K562 (cell line): Measurements from ENCODE around the gene HOXB4. TPM values are rescaled to one million over a fixed set of nuclear protein-coding genes. Genes with fewer than 3 reads are reported as not detected.

Experiments used
- ARID2 ChIP-seq: fragments of 450-650 bp; IDR thresholded peaks from 2 replicates; pipeline ENCODE4 v1.6.1; 2017; ENCODE audit warnings: antibody characterized with exemption, mild to moderate bottlenecking
- BACH1 ChIP-seq: fragments of 200-800 bp; sonication (Bioruptor generic); IDR thresholded peaks from 2 replicates; pipeline ENCODE4 v1.6.1; 2016; ENCODE audit warnings: missing genetic modification characterization, missing compliant biosample characterization
- CHD2 ChIP-seq: IDR thresholded peaks from 2 replicates; pipeline ENCODE4 v1.6.1; 2011; ENCODE audit warnings: low read depth, low read length
- DMBX1 ChIP-seq: fragments of 250-450 bp; sonication (Bioruptor Pico); IDR thresholded peaks from 2 replicates; pipeline ENCODE4 v1.8.0; 2022; ENCODE audit warnings: inconsistent platforms, mild to moderate bottlenecking, moderate library complexity, borderline replicate concordance
- E2F3 ChIP-seq: fragments of 250-450 bp; sonication (Bioruptor Pico); IDR thresholded peaks from 2 replicates; pipeline ENCODE4 v1.4.0; 2020; ENCODE audit warnings: mild to moderate bottlenecking
- FOXA1 ChIP-seq: fragments of 450-650 bp; IDR thresholded peaks from 2 replicates; pipeline ENCODE4 v1.6.1; 2016; ENCODE audit warnings: mild to moderate bottlenecking, borderline replicate concordance
- FUS ChIP-seq: fragments of 200-400 bp; formaldehyde crosslinking; optimal IDR thresholded peaks from 2 replicates; pipeline ENCODE3; 2017; ENCODE audit warnings: low read depth, low read length
- HDGF ChIP-seq: fragments of 450-650 bp; IDR thresholded peaks from 2 replicates; pipeline ENCODE4 v1.6.1; 2016
- HMG20B ChIP-seq: fragments of 250-450 bp; sonication (Bioruptor Pico); IDR thresholded peaks from 2 replicates; pipeline ENCODE4 v1.5.0; 2021; ENCODE audit warnings: mild to moderate bottlenecking
- MTF1 ChIP-seq: fragments of 250-450 bp; sonication (Bioruptor Pico); IDR thresholded peaks from 2 replicates; pipeline ENCODE4 v1.9.0; 2021; ENCODE audit warnings: moderate library complexity, mild to moderate bottlenecking, inconsistent platforms, borderline replicate concordance
- NCOA1 ChIP-seq: fragments of 450-650 bp; IDR thresholded peaks from 2 replicates; pipeline ENCODE4 v1.6.1; 2016; ENCODE audit warnings: low read depth
- NFE2 ChIP-seq: IDR thresholded peaks from 2 replicates; pipeline ENCODE4 v1.6.1; 2014; ENCODE audit warnings: antibody characterized with exemption, low read depth
- PTBP1 ChIP-seq: fragments of 200-400 bp; formaldehyde crosslinking; IDR thresholded peaks from 2 replicates; pipeline ENCODE4 v1.6.1; 2017; ENCODE audit warnings: low read depth, low read length
- SMAD4 ChIP-seq: fragments of 250-450 bp; sonication (Bioruptor Pico); conservative IDR thresholded peaks from 2 replicates; pipeline ENCODE4 v1.8.0; 2021; ENCODE audit warnings: inconsistent platforms, mild to moderate bottlenecking, moderate library complexity
- ZNF197 ChIP-seq: fragments of 200-800 bp; sonication (Bioruptor generic); IDR thresholded peaks from 2 replicates; pipeline ENCODE4 v1.6.1; 2016; ENCODE audit warnings: low read depth, missing genetic modification characterization, missing compliant biosample characterization
- ZNF311 ChIP-seq: fragments of 250-450 bp; sonication (Bioruptor Pico); IDR thresholded peaks from 2 replicates; pipeline ENCODE4 v1.4.0; 2020; ENCODE audit warnings: mild to moderate bottlenecking, moderate library complexity
- ZNF431 ChIP-seq: sonication (generic); formaldehyde crosslinking; IDR thresholded peaks from 2 replicates; pipeline ENCODE4 v1.8.0; 2022; ENCODE audit warnings: mild to moderate bottlenecking, missing genetic modification reagents
- polyA plus RNA-seq, 8 experiments: library from polyadenylated mRNA; depleted of rRNA in 4 of 8; stranded (reverse) in 5 of 8; unstranded in 3 of 8; fragments of >200 nt; fragmentation: Nextera tagmentation in 2 of 8; fragmentation: Illumina TruSeq in 1 of 8; extraction: Ambion mirVana in 2 of 8; extraction: Trizol in 1 of 8; gene quantifications; 2 replicates each; pipeline versions ENCODE4 v1.2.1 to v1.2.3, GENCODE V29; 2011 to 2014; ENCODE audit warnings: inconsistent platforms in 1 of 8, missing spikeins in 1 of 8
- total RNA-seq, 7 experiments: library from RNA; depleted of rRNA in 6 of 7; stranded (reverse); fragments of >200 nt in 6 of 7; fragmentation: Illumina TruSeq in 2 of 7; extraction: Trizol in 2 of 7; gene quantifications; 2 replicates each; pipeline versions ENCODE4 v1.2.1 to v1.2.3, GENCODE V29; 2011 to 2021; ENCODE audit warnings: low replicate concordance in 1 of 7
- TF ChIP-seq, protein P1 (sequence below): fragments of 450-650 bp; IDR thresholded peaks from 2 replicates; pipeline ENCODE4 v1.6.1; 2016
- TF ChIP-seq, protein P2 (sequence below): fragments of 250-450 bp; sonication (Bioruptor Pico); IDR thresholded peaks from 2 replicates; pipeline ENCODE4 v1.8.0; 2021; ENCODE audit warnings: borderline replicate concordance, mild to moderate bottlenecking, moderate library complexity; ENCODE audit not compliant: poor library complexity, severe bottlenecking
- TF ChIP-seq, protein P3 (sequence below): fragments of 450-650 bp; IDR thresholded peaks from 2 replicates; pipeline ENCODE4 v1.6.1; 2016; ENCODE audit warnings: low read depth

The HOXB4 gene
- total and polyA plus RNA-seq, 9 of the 15 experiments (the other 6 are each of a cell fraction or from before 2014, with no cell fraction given) = 1.6 to 34.9 (median 14.9) TPM

DNA sequence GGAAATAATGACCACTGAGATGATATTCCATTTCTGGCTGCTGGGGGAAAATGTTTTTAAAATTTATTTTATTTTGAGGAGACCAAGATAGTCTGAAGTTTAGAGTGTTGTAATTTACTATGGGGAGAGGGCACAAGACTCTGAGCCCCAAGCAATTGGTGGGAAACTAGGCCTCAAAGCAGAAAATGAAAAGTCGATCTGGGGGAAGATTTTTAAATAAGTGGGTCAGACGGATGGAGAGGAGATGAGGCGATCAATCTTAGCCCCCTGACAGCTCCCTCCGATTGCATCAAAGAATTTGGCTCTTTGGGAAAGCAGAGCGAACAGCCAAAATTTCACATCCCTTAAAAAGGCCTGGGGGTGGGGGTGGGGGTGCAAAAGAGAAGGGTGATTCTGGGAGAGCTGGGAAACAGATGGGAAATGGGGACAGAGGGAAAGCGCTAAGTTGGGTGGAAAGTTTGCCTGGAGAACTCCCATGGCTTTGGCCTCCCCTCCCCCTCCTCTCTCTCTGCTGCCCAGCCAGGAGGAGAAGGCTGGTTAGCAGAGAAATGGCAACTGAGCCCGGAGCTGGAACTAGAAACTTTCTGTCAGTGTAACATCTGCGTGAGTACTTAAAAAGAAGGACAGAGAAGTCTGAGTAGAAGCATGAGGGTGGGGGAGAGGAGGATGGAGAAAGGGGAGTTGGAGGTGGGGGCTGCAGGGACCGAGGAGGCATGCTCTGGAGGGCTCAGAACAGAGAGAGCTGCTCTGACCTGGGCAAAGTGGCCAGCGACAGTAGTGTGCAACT is 31.8 kb downstream of the HOXB4 start (continued):
- TF ChIP-seq NFE2 = no peak
- TF ChIP-seq FOXA1 = no peak
- no peak for TF ChIP-seq E2F3 (CRISPR knock-in tag)
- TF ChIP-seq, protein P1, sequence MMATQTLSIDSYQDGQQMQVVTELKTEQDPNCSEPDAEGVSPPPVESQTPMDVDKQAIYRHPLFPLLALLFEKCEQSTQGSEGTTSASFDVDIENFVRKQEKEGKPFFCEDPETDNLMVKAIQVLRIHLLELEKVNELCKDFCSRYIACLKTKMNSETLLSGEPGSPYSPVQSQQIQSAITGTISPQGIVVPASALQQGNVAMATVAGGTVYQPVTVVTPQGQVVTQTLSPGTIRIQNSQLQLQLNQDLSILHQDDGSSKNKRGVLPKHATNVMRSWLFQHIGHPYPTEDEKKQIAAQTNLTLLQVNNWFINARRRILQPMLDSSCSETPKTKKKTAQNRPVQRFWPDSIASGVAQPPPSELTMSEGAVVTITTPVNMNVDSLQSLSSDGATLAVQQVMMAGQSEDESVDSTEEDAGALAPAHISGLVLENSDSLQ = peak; percentile 97
- TF ChIP-seq, protein P2, sequence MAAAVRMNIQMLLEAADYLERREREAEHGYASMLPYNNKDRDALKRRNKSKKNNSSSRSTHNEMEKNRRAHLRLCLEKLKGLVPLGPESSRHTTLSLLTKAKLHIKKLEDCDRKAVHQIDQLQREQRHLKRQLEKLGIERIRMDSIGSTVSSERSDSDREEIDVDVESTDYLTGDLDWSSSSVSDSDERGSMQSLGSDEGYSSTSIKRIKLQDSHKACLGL = no peak
- peak; percentile 10; the same call in 1 of the 2 replicates for TF ChIP-seq SMAD4 (CRISPR knock-in tag)
- TF ChIP-seq MTF1 (CRISPR knock-in tag) = no peak
- TF ChIP-seq FUS = no peak
- no peak for TF ChIP-seq ZNF197 (CRISPR knock-in tag)
- no peak for TF ChIP-seq PTBP1
- peak; percentile 80 for TF ChIP-seq HDGF
- TF ChIP-seq ZNF431 = no peak
- peak; percentile 56; the same call in 1 of the 2 replicates for TF ChIP-seq HMG20B (CRISPR knock-in tag)
- TF ChIP-seq CHD2 = no peak
- TF ChIP-seq NCOA1 = 0 out of 2 replicates have a peak, but pooled peaks have one; percentile 45
- TF ChIP-seq DMBX1 (CRISPR knock-in tag) = no peak; the same call in 1 of the 2 replicates
- TF ChIP-seq, protein P3, sequence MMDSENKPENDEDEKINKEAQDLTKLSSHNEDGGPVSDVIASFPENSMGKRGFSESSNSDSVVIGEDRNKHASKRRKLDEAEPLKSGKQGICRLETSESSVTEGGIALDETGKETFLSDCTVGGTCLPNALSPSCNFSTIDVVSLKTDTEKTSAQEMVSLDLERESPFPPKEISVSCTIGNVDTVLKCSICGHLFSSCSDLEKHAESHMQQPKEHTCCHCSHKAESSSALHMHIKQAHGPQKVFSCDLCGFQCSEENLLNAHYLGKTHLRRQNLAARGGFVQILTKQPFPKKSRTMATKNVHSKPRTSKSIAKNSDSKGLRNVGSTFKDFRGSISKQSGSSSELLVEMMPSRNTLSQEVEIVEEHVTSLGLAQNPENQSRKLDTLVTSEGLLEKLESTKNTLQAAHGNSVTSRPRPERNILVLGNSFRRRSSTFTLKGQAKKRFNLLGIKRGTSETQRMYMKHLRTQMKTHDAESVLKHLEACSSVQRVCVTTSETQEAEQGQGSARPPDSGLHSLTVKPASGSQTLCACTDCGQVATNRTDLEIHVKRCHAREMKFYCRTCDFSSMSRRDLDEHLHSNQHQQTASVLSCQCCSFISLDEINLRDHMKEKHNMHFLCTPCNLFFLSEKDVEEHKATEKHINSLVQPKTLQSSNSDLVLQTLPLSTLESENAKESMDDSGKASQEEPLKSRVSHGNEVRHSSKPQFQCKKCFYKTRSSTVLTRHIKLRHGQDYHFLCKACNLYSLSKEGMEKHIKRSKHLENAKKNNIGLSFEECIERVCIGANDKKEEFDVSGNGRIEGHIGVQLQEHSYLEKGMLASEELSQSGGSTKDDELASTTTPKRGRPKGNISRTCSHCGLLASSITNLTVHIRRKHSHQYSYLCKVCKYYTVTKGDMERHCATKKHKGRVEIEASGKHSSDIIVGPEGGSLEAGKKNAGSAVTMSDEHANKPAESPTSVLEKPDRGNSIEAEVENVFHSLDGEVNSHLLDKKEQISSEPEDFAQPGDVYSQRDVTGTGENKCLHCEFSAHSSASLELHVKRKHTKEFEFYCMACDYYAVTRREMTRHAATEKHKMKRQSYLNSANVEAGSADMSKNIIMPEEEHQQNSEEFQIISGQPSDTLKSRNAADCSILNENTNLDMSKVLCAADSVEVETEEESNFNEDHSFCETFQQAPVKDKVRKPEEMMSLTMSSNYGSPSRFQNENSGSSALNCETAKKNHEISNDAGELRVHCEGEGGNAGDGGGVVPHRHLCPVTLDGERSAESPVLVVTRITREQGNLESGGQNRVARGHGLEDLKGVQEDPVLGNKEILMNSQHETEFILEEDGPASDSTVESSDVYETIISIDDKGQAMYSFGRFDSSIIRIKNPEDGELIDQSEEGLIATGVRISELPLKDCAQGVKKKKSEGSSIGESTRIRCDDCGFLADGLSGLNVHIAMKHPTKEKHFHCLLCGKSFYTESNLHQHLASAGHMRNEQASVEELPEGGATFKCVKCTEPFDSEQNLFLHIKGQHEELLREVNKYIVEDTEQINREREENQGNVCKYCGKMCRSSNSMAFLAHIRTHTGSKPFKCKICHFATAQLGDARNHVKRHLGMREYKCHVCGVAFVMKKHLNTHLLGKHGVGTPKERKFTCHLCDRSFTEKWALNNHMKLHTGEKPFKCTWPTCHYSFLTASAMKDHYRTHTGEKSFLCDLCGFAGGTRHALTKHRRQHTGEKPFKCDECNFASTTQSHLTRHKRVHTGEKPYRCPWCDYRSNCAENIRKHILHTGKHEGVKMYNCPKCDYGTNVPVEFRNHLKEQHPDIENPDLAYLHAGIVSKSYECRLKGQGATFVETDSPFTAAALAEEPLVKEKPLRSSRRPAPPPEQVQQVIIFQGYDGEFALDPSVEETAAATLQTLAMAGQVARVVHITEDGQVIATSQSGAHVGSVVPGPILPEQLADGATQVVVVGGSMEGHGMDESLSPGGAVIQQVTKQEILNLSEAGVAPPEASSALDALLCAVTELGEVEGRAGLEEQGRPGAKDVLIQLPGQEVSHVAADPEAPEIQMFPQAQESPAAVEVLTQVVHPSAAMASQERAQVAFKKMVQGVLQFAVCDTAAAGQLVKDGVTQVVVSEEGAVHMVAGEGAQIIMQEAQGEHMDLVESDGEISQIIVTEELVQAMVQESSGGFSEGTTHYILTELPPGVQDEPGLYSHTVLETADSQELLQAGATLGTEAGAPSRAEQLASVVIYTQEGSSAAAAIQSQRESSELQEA = no peak
- no peak for TF ChIP-seq ZNF311 (CRISPR knock-in tag)
- TF ChIP-seq BACH1 = no peak; the same call in 1 of the 2 replicates
- 0 out of 2 replicates have a peak, but pooled peaks have one; percentile 46 for TF ChIP-seq ARID2
